ENCODE measurements around the gene ZNF366. TPM values are rescaled to one million over a fixed set of nuclear protein-coding genes. Genes with fewer than 3 reads are reported as not detected.

Gene ZNF366
- polyA plus RNA-seq, 3 donors, result 0.05 to 1.2 (median 0.76) TPM

DNA sequence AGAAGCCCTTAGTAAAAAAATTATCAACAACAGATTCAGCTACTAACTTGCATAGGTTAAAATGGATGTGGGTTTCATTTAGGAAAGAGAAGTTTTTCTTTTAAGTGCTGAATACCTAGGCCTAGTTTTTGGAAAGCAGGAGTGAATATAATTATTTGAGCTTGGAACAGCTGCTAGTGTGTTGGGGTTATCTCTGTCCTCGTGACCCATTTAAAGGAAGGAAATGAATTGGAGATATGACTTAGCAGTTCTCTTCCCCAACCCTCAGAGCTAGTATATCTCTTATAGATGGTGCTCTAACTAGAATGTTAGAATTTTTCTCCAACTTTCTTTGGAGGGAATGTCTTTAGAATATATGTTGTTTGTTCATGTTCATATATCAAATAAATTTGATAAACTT lies 38.6 kb downstream of the ZNF366 start:
- H3K27ac ChIP-seq (ENCODE audit: low read depth in 1 of 2, low read length in 2 of 2), result peak overlapping the region; percentile 63 to 80
- H2AFZ ChIP-seq (ENCODE audit: insufficient read depth, low read depth, low read length, poor library complexity, severe bottlenecking), result no peak overlapping the region
- intact Hi-C loops (cut with micrococcal nuclease), result loop anchor here in 1 of 2 donors (5.0 kb wide), 2 partner anchors 91 to 134 kb away; no protein-coding TSS in a partner anchor
- peaks cover 0 to 7% of the 10 kb centered on the region in 2 donors for H3K36me3 Mint-ChIP-seq
- TF ChIP-seq, protein P1, sequence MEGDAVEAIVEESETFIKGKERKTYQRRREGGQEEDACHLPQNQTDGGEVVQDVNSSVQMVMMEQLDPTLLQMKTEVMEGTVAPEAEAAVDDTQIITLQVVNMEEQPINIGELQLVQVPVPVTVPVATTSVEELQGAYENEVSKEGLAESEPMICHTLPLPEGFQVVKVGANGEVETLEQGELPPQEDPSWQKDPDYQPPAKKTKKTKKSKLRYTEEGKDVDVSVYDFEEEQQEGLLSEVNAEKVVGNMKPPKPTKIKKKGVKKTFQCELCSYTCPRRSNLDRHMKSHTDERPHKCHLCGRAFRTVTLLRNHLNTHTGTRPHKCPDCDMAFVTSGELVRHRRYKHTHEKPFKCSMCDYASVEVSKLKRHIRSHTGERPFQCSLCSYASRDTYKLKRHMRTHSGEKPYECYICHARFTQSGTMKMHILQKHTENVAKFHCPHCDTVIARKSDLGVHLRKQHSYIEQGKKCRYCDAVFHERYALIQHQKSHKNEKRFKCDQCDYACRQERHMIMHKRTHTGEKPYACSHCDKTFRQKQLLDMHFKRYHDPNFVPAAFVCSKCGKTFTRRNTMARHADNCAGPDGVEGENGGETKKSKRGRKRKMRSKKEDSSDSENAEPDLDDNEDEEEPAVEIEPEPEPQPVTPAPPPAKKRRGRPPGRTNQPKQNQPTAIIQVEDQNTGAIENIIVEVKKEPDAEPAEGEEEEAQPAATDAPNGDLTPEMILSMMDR (IDR thresholded peaks at IDR 0.05), result no peak
- peak overlapping the region in 1 of 2 donors; percentile 46 for H3K4me3 Mint-ChIP-seq
- no peaks in the 10 kb centered on the region for H3K9me3 ChIP-seq (replicated peaks in 1 of 2; ENCODE audit: control insufficient read depth in 1 of 2, insufficient read depth in 1 of 2, low read length in 2 of 2)
- H3K36me3 ChIP-seq (replicated peaks in 1 of 2; ENCODE audit: control insufficient read depth in 1 of 2, insufficient read depth in 2 of 2, low read length in 2 of 2), result no peaks in the 10 kb centered on the region
- H3K9ac ChIP-seq (ENCODE audit: insufficient read depth, low read length, poor library complexity, severe bottlenecking), result no peak overlapping the region
- H3K27me3 ChIP-seq (ENCODE audit: control insufficient read depth in 2 of 2, insufficient read depth in 2 of 2, low read length in 2 of 2), result no peaks in the 10 kb centered on the region
- peaks cover 80% of the 10 kb centered on the region for H3K4me1 Mint-ChIP-seq
- no peaks in the 10 kb centered on the region for H4K20me1 ChIP-seq (ENCODE audit: insufficient read depth, low read length)
- no peaks in the 10 kb centered on the region for H3K79me2 ChIP-seq (ENCODE audit: insufficient read depth, low read length)
- no peaks in the 10 kb centered on the region for H3K27me3 Mint-ChIP-seq (ENCODE audit: low read depth in 3 of 3)
- peaks cover 0 to 3% (median 0%) of the 10 kb centered on the region in 7 donors for H3K9me3 Mint-ChIP-seq
- DNase-seq, result peak in 2 of 3 donors; percentile 55 to 67
- no CpG with 5 or more reads among the region's 1 CpG for WGBS (ENCODE audit: insufficient coverage)
- peaks cover 78 to 87% of the 10 kb centered on the region in 2 donors for H3K4me1 ChIP-seq (ENCODE audit: control insufficient read depth in 1 of 2, insufficient read depth in 2 of 2, low read length in 2 of 2)
- H3K4me3 ChIP-seq (replicated peaks in 1 of 3; ENCODE audit: low read depth in 2 of 3, low read length in 3 of 3), result peak overlapping the region in 1 of 3 experiments; percentile 39
- peak overlapping the region; percentile 89 to 98 (median 94) for H3K27ac Mint-ChIP-seq
- peak overlapping the region; percentile 41 for H3K4me2 ChIP-seq (replicated peaks; ENCODE audit: extremely low read depth, low read length, poor library complexity, severe bottlenecking)

DNA sequence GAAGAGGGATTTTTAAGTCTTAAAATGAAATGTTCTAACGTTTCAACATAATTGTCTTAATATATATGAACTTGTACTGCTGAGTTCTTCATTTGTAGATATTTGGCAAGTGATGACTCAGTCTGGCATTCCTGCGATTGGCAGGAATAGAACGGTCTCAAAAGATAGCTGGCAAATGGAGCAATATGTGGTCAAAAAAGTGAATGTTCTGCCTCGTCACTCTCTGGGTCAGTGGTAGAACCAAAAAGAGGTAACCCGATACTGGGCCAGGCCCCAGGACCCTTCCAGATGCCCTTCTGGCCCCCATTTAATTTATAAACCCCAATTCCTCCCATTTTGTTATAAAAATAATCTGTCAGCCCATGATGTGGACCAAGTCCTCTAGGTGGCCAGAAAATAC lies 39.2 kb downstream of the ZNF366 start:
- Histone ChIP-seq H3K27ac (ENCODE audit: low read depth in 1 of 2, low read length in 2 of 2) (peak overlapping the region; percentile 63 to 80), H3K4me2 (replicated peaks; ENCODE audit: extremely low read depth, low read length, poor library complexity, severe bottlenecking) (peak overlapping the region; percentile 41), H2AFZ (ENCODE audit: insufficient read depth, low read depth, low read length, poor library complexity, severe bottlenecking) (no peak overlapping the region), H3K9me3 (replicated peaks in 1 of 2; ENCODE audit: control insufficient read depth in 1 of 2, insufficient read depth in 1 of 2, low read length in 2 of 2) (no peaks in the 10 kb centered on the region), H3K27me3 (ENCODE audit: control insufficient read depth in 2 of 2, insufficient read depth in 2 of 2, low read length in 2 of 2) (no peaks in the 10 kb centered on the region), H3K9ac (ENCODE audit: insufficient read depth, low read length, poor library complexity, severe bottlenecking) (no peak overlapping the region), H3K4me1 (ENCODE audit: control insufficient read depth in 1 of 2, insufficient read depth in 2 of 2, low read length in 2 of 2) (peaks cover 77 to 86% of the 10 kb centered on the region in 2 donors), H3K79me2 (ENCODE audit: insufficient read depth, low read length) (no peaks in the 10 kb centered on the region), H3K4me3 (replicated peaks in 1 of 3; ENCODE audit: low read depth in 2 of 3, low read length in 3 of 3) (peak overlapping the region in 1 of 3 experiments; percentile 39), H3K36me3 (replicated peaks in 1 of 2; ENCODE audit: control insufficient read depth in 1 of 2, insufficient read depth in 2 of 2, low read length in 2 of 2) (no peaks in the 10 kb centered on the region), H4K20me1 (ENCODE audit: insufficient read depth, low read length) (no peaks in the 10 kb centered on the region)
- Mint-ChIP-seq H3K4me1 (peaks cover 80% of the 10 kb centered on the region), H3K4me3 (peak overlapping the region in 1 of 2 donors; percentile 5), H3K27me3 (ENCODE audit: low read depth in 3 of 3) (no peaks in the 10 kb centered on the region), H3K36me3 (peaks cover 0 to 7% of the 10 kb centered on the region in 2 donors), H3K9me3 (peaks cover 0 to 3% (median 0%) of the 10 kb centered on the region in 7 donors), H3K27ac (peak overlapping the region; percentile 89 to 98 (median 94))
- intact Hi-C loops (cut with micrococcal nuclease), result loop anchor here in 1 of 2 donors (5.0 kb wide), 2 partner anchors 91 to 134 kb away; no protein-coding TSS in a partner anchor
- WGBS (ENCODE audit: insufficient coverage), result 9% methylated on average over 4 of the region's 5 CpGs
- TF ChIP-seq, protein P1 (IDR thresholded peaks at IDR 0.05), result no peak
- peak; percentile 79 to 93 (median 85) for DNase-seq

All from CD14-positive monocyte (primary cell).